Measurements from ENCODE around the gene ZCCHC2.
A peak's percentile ranks its signal among the peaks of the same experiment; 100 is the strongest.

The ZCCHC2 gene

DNA sequence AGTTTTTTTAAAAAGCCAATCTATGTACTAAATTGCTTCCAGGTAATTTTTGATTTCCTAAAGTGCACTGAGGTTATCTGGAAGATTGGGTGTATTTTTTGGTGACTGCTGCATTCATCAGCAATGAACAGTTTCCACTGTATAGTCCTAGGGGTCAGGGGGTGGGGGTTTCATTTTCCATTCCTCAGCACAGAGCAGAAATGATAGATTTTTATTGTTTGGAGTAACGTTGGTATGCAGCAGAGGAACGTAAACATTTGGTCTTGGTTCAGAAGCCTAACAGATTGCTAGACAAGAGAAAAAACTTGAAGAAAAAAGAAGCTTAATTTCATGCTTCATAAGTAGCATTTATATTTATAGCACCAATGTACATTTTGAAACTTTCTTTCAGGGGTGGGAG lies 54.9 kb downstream of the ZCCHC2 start:
- DNase-seq (ENCODE audit: low spot score), result no peak

DNA sequence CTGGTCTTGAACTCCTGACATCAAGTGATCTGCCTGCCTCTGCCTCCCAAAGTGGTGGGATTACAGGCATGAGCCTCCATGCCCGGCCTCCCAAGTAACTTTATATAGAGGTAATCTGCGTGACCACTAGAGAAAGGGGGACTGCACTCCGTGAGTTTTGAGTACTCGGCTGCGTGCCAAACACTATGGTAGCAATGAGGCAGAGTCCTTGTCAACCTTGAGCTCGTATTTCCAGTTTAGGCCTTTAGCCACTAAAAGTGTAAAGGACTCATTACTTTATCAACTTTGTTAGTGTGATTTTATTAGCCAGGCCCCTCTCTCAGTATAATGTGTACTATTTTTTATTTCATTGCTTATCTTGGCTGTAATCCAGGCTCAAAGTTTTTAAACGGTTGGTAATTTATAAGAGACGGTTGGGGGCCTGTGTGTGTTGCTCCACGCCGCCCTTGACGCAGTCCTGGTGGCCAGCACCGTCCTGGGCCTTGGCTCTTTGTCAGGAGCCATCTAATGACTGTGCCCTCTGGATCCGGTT lies 56.2 kb downstream of the ZCCHC2 start:
- no peak for DNase-seq (ENCODE audit: low spot score)

- DNase-seq (ENCODE audit: low spot score), result no peak
Observed at GRCh38 chr18:62583376-62583775, 60.6 kb downstream of the ZCCHC2 start.

DNA sequence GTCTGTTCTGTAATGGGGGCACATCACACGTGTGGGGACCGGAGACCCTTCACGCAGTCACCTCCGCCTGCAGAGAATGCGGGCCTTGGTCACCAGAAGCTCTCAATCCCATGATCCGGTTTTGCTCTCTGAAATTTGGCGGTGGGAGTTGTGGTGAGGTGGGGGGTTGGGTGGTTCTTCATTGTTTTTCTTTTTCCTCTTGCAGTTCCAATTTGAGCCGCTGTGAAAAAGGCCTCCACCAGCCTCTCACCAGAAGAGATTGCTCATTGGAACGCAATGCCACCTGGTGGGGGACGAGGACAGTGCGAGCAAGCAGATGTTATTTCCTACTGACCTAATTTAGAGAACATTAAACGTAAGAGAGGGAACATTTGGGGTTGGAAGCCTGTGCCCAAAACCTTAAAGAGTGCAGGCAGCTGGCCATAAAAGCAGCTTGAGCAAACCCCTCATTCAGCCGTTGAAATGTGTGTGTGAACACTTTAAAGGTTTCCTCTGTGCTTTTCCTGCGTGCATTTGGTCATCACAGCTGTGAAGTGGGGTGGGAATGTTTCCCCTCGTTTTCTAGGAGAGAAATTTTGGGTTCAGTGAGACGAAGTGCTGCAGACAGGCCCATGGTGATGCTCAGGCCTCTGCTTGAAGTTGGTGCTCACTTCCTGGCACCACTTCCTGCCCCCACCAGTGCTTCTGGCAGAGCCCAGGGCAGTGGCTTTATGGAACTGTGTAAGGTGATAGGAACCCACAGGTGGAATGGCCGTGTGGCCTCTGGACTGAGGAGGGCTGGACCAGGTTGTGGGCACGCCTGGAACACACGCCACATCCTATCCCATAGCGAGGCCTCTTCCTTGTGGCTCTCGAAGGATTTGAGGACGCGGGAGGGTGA lies 61.7 kb downstream of the ZCCHC2 start:
- DNase-seq (ENCODE audit: low spot score), result peak; percentile 92

- DNase-seq (ENCODE audit: low spot score), result no peak
Observed at GRCh38 chr18:62585274-62586150, 62.7 kb downstream of the ZCCHC2 start.

GRCh38 chr18:62586151-62586774 lies 63.4 kb downstream of the ZCCHC2 start:
- peak; percentile 94 for DNase-seq (ENCODE audit: low spot score)

- DNase-seq (ENCODE audit: low spot score), result no peak
Observed at GRCh38 chr18:62586781-62587487, 64.1 kb downstream of the ZCCHC2 start.

GRCh38 chr18:62587689-62588088 lies 64.9 kb downstream of the ZCCHC2 start:
- no peak for DNase-seq (ENCODE audit: low spot score)

GRCh38 chr18:62588217-62588616 lies 65.4 kb downstream of the ZCCHC2 start:
- DNase-seq (ENCODE audit: low spot score), result no peak

DNA sequence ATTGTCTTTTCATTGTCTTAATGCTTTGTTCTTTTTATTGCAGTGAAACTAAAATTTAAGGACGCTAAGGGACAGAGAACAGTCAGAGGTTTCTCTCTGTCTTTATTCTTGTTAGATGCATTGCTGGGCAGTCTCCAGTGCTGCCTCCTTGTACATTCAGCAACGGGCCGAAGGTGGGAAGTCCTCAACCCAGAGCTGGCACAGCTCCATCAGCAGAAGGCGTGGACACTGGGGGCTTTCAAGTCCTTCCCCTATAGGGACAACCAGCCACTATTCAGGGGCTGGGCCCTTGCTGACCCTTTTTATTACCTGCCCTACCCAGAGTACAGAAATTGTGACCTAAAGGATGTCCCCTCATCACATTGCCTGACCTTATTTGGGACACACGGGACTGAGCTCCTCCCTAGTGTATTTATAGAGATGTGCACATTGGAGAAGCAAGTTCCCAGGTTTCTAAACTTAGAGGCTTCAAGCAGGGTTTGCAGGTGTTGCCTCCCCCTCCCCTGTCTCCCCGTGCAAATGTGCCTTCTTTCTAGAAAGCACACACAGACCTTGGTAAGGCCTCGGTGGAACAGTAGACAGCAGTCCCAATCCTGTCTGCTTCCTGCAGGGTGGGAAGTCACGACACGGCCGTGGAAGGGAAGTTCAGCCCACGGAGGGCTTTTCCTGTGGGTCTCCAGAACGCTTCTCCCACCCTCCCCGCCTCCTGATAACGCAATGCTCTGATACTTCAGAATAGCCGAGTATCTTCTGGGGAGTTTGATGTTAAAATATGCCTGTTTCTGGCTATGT lies 68.2 kb downstream of the ZCCHC2 start:
- DNase-seq (ENCODE audit: low spot score), result no peak

GRCh38 chr18:62596145-62597005 lies 73.5 kb downstream of the ZCCHC2 start:
- peak; percentile 70 for DNase-seq (ENCODE audit: low spot score)

DNA sequence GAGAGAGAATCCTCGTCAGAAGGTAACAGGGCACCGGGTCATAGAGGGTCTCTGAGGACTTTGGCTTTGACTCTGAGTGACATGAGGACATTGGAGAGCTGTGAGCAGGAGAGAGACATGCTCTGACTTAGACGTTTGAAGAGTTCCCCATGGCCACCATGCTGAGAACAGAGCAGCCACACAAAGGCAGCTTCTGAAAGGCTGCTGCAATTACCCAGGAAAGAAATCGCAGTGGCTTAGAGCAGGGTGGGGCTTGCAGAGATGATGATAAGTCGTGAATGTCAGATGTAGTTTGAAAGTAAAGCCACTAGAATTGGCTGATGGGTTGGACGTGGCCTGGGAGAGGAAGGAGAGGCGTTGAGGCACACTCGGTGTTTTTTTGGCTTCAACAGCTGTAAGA lies 79.0 kb downstream of the ZCCHC2 start:
- DNase-seq (ENCODE audit: low spot score), result no peak

DNA sequence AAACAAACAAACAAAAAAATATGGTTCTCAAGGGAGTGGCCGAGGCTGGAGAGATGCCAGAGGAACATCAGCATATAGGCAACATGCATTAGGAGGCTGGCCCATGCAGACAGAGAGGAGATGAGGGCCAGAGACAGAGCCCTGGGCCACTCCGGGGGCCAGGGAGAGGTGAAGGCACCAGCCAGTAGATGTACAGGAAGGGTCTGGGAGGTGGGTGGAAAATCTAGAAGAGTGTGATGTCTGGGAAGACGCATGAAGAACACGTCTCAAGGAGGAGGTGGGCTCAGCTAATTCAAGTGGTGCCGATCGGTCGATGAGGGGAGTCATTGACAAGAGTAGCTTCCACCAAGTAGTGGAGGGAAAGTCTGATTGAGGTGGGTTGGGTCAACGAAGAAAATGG lies 79.9 kb downstream of the ZCCHC2 start:
- DNase-seq (ENCODE audit: low spot score), result no peak

DNA sequence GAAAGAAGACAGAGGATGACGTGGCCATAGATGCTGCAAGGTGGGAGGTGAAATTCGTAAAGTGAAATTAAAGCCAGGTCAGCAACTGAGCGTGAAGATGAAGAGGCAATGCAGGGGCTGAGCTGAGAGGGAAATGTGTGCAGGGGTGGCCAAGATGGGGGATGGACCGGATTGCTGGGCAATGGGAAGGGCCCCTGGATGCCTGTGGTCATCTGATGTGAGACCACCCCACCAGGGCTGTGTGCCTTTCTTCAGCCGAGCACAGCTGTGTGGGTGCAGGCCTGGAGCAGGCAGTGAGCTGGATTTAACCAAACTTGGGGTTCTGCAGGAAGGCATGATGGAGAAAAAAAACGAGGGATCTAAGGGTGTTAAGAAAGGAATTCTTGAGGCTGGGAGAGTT lies 80.4 kb downstream of the ZCCHC2 start:
- no peak for DNase-seq (ENCODE audit: low spot score)

- DNase-seq (ENCODE audit: low spot score), result no peak
Observed at GRCh38 chr18:62603979-62604378, 81.2 kb downstream of the ZCCHC2 start.

DNA sequence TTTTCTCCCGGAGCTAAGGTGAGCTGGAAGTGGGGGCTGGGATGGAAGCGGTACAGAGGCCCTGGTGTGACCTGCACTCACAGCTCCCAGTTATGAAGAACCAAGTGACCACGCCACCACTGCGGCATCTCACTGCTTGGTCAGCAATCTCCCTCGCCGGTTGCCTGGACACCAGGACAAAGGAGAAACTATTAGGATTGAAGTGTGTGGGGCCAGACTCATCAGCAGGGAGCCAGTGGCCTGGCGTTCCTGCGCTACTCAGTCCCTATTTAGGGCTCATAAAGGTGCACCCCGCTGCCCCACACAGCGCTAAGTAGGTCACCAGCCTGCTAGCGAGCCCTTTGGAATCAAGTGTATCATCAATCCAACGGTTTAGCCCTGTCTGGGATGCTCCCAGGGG lies 82.9 kb downstream of the ZCCHC2 start:
- no peak for DNase-seq (ENCODE audit: low spot score)

- DNase-seq (ENCODE audit: low spot score), result peak; percentile 45
Observed at GRCh38 chr18:62606106-62606505, 83.3 kb downstream of the ZCCHC2 start.

- DNase-seq (ENCODE audit: low spot score), result no peak
Observed at GRCh38 chr18:62607302-62607701, 84.5 kb downstream of the ZCCHC2 start.

DNA sequence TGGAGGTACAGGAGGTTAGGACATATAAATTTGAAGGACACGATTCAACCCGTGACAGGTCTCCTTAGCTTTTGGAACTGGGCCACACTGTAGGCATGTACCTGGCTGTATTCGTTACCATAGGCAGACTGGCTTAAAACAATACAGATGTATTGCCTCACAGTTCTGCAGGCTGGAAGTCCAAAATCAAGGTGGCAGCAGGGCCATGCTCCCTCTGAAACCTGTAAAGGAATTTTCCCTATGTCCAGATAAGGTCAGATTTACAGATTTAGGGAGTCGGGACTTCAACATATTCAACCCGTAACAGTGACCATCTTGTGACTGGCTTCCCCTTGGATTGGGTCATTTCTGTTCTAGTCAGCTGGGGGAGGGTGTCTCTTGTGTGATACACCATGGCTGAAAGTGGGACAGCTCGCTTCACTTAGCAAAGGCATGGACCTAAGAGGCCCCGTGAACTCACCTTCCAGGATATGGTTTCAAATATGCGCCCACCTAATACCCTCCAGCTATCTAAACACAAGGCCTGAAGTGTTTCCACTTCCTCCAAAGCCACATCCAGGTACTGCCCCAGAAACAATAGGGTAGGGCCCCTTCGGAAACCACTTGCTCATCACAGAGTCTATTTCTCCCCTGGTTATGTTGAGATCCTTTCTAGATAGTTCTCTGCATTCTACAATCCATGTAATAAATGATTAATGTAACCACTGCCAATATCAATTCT lies 85.0 kb downstream of the ZCCHC2 start:
- DNase-seq (ENCODE audit: low spot score), result no peak

Measured in AG20443 (cell line).